HG03039 (cell line): ENCODE results near the gene LMAN2.
"Not testable (repeated sequence)": the region's sequence is repeated elsewhere in the genome, so short reads cannot be mapped to it uniquely, and the experiment has no call there.

Experiments used
- ATAC-seq: cut with Tn5 transposase; IDR thresholded peaks from one replicate; pipeline ENCODE4 v1.9.1; 2021; ENCODE audit warnings: mild to moderate bottlenecking, moderate library complexity; ENCODE audit not compliant: unreplicated experiment

Gene LMAN2

GRCh38 chr5:177365845-177366527, 14.5 kb upstream of the LMAN2 start:
- no peak for ATAC-seq

GRCh38 chr5:177364159-177364962, 12.9 kb upstream of the LMAN2 start:
- no peak for ATAC-seq

GRCh38 chr5:177363565-177363964, 12.1 kb upstream of the LMAN2 start:
- ATAC-seq = no peak

- ATAC-seq = no peak
Observed at GRCh38 chr5:177362610-177363507, 11.4 kb upstream of the LMAN2 start.

- no peak for ATAC-seq
Observed at GRCh38 chr5:177362292-177362609, 10.8 kb upstream of the LMAN2 start.

- no peak for ATAC-seq
Observed at GRCh38 chr5:177361418-177362291, 10.2 kb upstream of the LMAN2 start.

GRCh38 chr5:177360740-177361139, 9.3 kb upstream of the LMAN2 start:
- ATAC-seq = not testable (repeated sequence)

- no peak for ATAC-seq
Observed at GRCh38 chr5:177359860-177360259, 8.4 kb upstream of the LMAN2 start.

GRCh38 chr5:177359451-177359851, 8.0 kb upstream of the LMAN2 start:
- no peak for ATAC-seq

GRCh38 chr5:177358370-177358819, 6.9 kb upstream of the LMAN2 start:
- no peak for ATAC-seq

- ATAC-seq = peak; percentile 79
Observed at GRCh38 chr5:177357459-177358351, 6.2 kb upstream of the LMAN2 start, which contains the start of gene RGS14. TSS of gene RGS14 (plus strand) at chr5:177357924. CDS start at chr5:177358025, 101 bp downstream.

- ATAC-seq = no peak
Observed at GRCh38 chr5:177357146-177357458, 5.6 kb upstream of the LMAN2 start.

GRCh38 chr5:177356746-177357145, 5.3 kb upstream of the LMAN2 start:
- ATAC-seq = no peak

GRCh38 chr5:177355868-177356168, 4.3 kb upstream of the LMAN2 start:
- no peak for ATAC-seq

GRCh38 chr5:177355162-177355867, 3.8 kb upstream of the LMAN2 start:
- ATAC-seq = no peak

- no peak for ATAC-seq
Observed at GRCh38 chr5:177354711-177355110, 3.2 kb upstream of the LMAN2 start.

GRCh38 chr5:177354256-177354655, 2.8 kb upstream of the LMAN2 start:
- ATAC-seq = no peak

- no peak for ATAC-seq
Observed at GRCh38 chr5:177353093-177353492, 1.6 kb upstream of the LMAN2 start.

- peak; percentile 7 for ATAC-seq
Observed at GRCh38 chr5:177350776-177351391, 584 bp downstream of the LMAN2 start.
